ENCODE results near the gene FAM229A.
"Not testable (repeated sequence)": the region's sequence is repeated elsewhere in the genome, so short reads cannot be mapped to it uniquely, and the experiment has no call there.

FAM229A gene

DNA sequence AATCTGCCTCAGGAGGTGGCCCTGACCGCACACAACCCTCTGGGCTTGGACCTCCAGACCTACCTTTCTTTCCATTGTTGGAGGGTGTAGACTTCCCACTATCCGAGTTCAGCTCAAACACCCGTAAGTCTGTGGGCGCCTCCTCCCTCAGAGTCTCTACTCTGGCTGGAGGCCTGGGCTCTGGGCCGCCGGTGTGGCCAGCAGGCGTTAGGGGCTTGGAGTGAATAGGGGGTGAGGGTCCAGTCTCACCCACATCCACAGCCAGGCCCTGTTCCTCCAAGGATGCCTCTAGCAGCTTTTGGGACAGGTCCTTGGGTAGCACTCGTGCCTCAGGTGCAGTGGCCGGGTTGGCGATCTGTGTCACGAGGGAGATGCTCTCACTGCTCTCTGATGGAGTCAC, 13.9 kb upstream of the FAM229A start:
- DNase-seq: no peak

GRCh38 chr1:32373996-32374592, 11.8 kb upstream of the FAM229A start:
- no peak for DNase-seq

DNA sequence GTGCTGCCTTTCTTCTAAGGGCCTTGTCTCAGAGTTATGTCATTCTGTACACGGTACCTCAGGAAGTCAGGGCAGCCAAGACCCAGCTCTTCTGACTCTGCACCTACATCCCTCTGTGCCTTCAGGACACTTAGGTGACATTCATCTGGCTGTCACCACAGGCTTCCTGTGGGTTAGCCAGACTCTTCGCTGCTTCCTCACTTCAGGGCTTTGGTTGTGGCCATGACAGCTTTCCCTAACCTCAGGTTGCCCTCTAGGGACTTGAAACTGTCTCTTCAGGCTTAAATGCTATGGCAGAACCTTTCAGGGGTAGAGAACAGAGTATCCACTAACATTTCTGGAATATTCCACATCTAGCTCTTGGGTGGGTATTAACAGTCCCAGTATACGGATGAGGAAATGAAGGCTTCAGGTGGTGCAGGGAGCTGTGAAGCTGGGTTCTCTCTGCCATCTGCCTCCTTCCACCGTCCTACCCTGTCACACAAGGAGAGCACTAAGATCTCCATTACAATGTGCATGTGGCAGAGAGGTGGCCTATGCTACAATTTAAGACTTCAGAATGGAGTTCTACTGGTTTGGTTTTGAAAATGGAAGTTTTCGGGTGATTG, 10.0 kb upstream of the FAM229A start:
- DNase-seq: no peak

GRCh38 chr1:32367912-32368635, 5.8 kb upstream of the FAM229A start:
- no peak for DNase-seq

DNA sequence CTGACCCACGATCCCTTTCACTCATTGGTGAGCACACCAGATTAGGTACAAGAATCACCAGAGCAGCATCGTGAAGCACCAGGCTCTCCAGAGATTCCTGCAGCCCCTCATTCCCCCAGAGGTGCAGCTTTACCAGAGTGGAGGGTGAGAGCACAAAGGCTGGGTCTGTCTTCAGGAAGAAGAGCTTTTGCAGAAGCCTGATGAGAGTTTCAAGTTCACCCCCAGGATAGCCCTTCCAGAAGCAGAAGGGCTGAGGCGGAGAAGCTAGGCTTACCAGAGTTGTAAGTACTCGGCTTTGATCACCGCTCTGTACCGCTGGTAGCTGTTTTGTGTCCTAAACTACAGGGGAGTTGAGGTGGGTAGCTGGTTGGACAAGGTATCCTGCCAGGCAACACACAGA, 3.2 kb upstream of the FAM229A start:
- no peak for DNase-seq

DNA sequence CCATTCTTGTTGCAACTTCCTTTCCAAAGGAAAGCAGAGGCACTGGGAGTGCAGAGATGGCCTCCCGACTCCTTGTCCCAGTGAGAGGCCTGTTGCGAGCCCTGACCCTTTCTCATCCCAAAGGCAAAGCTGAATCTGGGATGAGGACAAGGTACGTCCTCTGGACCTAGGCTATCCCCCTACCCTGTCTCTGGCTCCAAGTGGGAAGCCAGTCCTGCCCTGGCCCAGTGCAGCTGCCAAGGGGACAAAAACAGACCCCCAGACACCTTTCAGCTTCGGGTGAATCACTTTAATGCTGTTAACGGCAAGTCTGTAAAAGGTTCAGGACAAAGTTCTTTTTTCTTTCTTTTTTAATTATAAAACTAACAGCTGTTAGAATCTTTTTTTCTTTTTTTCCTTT, 2.6 kb upstream of the FAM229A start:
- no peak for DNase-seq

DNA sequence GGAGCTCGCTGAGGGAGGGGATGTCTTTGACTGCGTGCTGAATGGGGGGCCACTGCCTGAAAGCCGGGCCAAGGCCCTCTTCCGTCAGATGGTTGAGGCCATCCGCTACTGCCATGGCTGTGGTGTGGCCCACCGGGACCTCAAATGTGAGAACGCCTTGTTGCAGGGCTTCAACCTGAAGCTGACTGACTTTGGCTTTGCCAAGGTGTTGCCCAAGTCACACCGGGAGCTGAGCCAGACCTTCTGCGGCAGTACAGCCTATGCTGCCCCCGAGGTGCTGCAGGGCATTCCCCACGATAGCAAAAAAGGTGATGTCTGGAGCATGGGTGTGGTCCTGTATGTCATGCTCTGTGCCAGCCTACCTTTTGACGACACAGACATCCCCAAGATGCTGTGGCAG, 1.4 kb upstream of the FAM229A start:
- no peak for DNase-seq

DNA sequence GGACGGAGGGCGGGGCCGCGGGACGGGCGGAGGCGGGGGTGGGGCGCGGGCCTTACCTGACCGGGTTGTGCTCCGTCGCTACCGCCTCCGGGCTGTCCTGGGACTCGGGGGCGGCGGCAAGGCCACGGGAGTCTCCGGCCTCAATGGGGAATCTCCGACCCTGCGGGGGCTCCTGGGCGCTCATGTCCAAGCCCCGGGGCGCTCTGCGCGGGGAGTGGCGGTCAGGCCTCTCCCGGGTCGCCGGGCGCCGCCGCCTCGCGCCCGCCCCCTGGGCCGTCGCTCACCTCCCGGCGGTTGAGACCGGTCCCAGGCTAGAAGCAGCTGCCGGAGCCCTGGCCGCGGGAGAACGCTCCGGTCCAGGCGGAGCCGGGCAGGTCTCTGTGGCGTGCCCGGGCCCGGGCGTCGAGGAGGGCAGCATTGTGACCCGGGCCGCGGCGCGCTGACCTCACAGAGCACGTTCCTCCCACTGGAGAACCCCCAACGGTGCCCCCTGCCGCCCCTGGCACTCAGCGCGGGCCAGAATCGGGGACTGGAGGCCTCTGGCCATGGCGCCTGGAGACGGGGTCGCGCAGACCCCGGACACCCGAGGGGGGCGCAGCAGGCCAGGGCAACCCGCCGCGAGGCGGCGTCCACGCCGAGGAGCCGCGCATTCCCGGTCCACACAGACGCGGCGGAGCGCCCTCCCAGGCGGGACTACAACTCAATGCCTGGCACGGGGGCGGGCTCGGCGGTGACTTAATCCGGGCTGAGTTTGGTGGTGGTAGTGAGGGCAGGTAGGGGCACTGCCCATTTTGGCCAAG, 411 bp downstream of the FAM229A start:
- no peak for DNase-seq

GRCh38 chr1:32361308-32361673, 994 bp downstream of the FAM229A start:
- no peak for DNase-seq

GRCh38 chr1:32358435-32358834, 3.9 kb downstream of the FAM229A start:
- DNase-seq: no peak

GRCh38 chr1:32357614-32358013, 4.7 kb downstream of the FAM229A start:
- DNase-seq: no peak

- DNase-seq: no peak
Measured at GRCh38 chr1:32356478-32356877, 5.8 kb downstream of the FAM229A start.

DNA sequence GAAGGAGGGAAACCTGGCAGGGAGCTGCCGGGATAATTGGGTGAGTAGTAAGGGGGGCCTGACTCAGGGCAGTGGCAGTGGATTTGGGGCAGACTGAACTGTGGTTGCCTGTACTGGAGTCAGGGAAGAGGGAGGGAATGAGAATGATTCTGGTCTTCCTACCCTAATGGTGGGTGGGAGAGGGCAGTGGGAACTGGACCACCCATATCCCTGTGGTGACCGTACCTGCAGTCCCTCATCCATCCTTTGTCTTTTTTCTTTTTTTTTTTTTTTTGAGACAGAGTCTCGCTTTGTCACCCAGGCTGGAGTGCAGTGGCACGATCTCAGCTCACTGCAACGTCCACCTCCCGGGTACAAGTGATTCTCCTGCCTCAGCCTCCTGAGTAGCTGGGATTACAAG, 6.5 kb downstream of the FAM229A start:
- DNase-seq: not testable (repeated sequence)

DNA sequence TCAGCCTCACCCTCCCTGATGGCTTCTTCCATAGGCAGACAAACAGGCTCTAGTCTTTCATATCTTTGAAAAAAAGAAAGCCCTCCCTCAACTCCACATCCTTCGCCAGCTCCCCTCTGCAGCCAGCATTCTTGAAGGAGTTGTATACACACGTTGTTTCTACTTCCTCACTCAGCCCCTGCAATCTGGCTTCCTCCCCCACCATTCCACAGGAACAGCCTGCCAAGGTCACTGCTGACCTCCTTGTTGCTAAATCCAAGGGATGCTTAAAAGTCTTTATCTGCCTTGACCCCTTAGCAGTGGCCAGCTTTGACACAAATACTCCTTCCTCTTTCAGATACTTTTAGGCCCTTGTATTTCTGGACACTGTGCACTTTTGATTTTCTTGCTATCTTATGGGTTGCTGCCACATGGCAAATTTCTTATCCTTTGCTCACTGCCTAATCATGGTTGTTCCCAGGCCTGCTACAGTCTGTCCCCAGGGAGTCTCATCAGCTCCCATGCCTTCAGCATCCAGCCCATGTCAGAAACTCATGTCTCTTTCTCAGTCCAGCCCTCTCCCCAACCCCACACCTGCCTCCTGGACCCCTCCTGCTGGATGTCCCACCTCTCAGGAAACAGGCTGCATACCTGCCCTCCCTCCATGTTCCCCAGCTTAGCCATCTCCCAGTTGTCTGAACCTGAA, 8.3 kb downstream of the FAM229A start:
- DNase-seq: no peak

GRCh38 chr1:32353431-32353830, 8.9 kb downstream of the FAM229A start:
- DNase-seq: no peak

GRCh38 chr1:32352831-32353383, 9.4 kb downstream of the FAM229A start:
- no peak for DNase-seq

GRCh38 chr1:32352239-32352745, 10.0 kb downstream of the FAM229A start:
- no peak for DNase-seq

DNA sequence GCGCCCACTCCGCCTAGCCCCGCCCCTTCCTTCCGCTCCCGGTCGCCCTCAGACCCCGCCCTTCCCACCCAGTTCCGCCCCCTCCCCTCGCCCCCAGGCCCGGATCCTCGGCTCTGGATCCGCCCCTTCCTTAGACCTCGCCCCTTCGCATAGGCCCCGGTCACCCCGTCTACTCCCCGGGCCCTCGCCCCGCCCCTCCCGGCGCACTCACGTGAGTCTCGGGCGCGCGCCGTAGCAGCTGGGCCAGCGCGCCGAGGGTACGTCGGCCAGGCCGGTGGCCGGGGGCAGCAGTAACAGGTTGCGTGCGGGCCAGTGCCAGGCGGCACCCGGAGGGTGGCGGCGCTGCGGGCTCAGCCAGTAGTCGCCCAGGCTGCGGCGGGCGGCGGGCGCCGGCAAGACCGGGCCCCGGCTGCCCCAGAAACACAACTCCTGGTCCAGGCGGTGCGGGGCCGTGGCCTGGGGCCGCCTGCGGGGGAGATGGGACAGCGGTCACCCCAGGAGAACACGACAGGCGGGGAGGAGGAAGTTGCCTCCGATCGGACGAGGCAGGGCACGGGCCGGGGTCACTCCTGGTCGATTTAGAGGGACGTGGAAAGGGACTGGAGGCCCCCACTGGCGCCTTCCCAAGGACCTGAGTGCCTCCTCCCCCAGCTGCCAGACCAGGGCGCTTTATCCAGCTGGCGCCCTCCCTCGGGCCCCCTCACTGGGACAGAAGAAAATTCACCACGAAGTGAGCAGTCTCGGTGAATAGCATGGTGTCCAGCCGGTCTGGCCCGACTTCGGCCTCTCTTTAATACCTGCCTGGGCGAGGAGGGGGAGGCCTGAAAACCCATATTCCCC, 10.7 kb downstream of the FAM229A start:
- DNase-seq: peak; percentile 90 to 97

GRCh38 chr1:32350785-32351398, 11.4 kb downstream of the FAM229A start:
- peak in 1 of 2 experiments; percentile 84 for DNase-seq

- DNase-seq: no peak
Measured at GRCh38 chr1:32349211-32349708, 13.0 kb downstream of the FAM229A start.
